GM23248 (cell line): ENCODE data around the gene FLOT1. TPM values are rescaled to one million over a fixed set of nuclear protein-coding genes. Genes with fewer than 3 reads are reported as not detected.

ENCODE experiments used
- DNase-seq: peaks from one replicate; pipeline ENCODE4 v3.0.0-alpha.2; 2015
- H2AFZ ChIP-seq: fragments of 200-600 bp; sonication (generic); 2 replicates; pipeline ENCODE4 v1.6.1; 2016; ENCODE audit warnings: antibody characterized with exemption
- H3F3A ChIP-seq: fragments of 200-600 bp; sonication (generic); 2 replicates; pipeline ENCODE4 v1.6.1; 2016; ENCODE audit warnings: mild to moderate bottlenecking, antibody characterized with exemption, mixed run types; ENCODE audit not compliant: insufficient read depth
- H3K27ac ChIP-seq: fragments of 200-600 bp; sonication (generic); 2 replicates; pipeline ENCODE4 v1.5.1; 2016; ENCODE audit warnings: mild to moderate bottlenecking
- H3K27me3 ChIP-seq: fragments of 200-600 bp; sonication (generic); replicated peaks from 2 replicates; pipeline ENCODE4 v1.6.1; 2016; ENCODE audit warnings: mild to moderate bottlenecking; ENCODE audit not compliant: insufficient read depth
- H3K36me3 ChIP-seq: fragments of 200-600 bp; sonication (generic); 2 replicates; pipeline ENCODE4 v1.6.1; 2016; ENCODE audit warnings: low read depth, mild to moderate bottlenecking
- H3K4me1 ChIP-seq: fragments of 200-600 bp; sonication (generic); 2 replicates; pipeline ENCODE4 v1.6.1; 2016; ENCODE audit warnings: mild to moderate bottlenecking; ENCODE audit not compliant: insufficient read depth
- H3K4me2 ChIP-seq: fragments of 200-600 bp; sonication (generic); one replicate; pipeline ENCODE4 v1.6.1; 2016; ENCODE audit warnings: mild to moderate bottlenecking; ENCODE audit not compliant: unreplicated experiment
- H3K4me3 ChIP-seq: fragments of 200-600 bp; sonication (generic); 2 replicates; pipeline ENCODE4 v1.5.1; 2016; ENCODE audit warnings: mild to moderate bottlenecking
- H3K79me2 ChIP-seq: fragments of 200-600 bp; sonication (generic); 2 replicates; pipeline ENCODE4 v1.6.1; 2016; ENCODE audit warnings: mild to moderate bottlenecking; ENCODE audit not compliant: insufficient read depth
- H3K9ac ChIP-seq: fragments of 200-600 bp; sonication (generic); 2 replicates; pipeline ENCODE4 v1.6.1; 2016; ENCODE audit warnings: mild to moderate bottlenecking
- H3K9me2 ChIP-seq: fragments of 200-600 bp; sonication (generic); 2 replicates; pipeline ENCODE4 v1.6.1; 2016; ENCODE audit warnings: mixed run types, mild to moderate bottlenecking, moderate library complexity; ENCODE audit not compliant: insufficient read depth
- H3K9me3 ChIP-seq: fragments of 200-600 bp; sonication (generic); one replicate; pipeline ENCODE4 v1.6.1; 2017; ENCODE audit warnings: low read depth
- H4K20me1 ChIP-seq: fragments of 200-600 bp; sonication (generic); 2 replicates; pipeline ENCODE4 v1.6.0; 2016; ENCODE audit not compliant: insufficient read depth
- EZH2 ChIP-seq: fragments of 200-600 bp; sonication (generic); IDR thresholded peaks from 2 replicates; pipeline ENCODE4 v1.6.1; 2018; ENCODE audit warnings: antibody characterized with exemption, mild to moderate bottlenecking; ENCODE audit not compliant: insufficient read depth, poor library complexity, severe bottlenecking
- EZH2phosphoT487 ChIP-seq: fragments of 200-600 bp; sonication (generic); IDR thresholded peaks from 2 replicates; pipeline ENCODE4 v1.6.1; 2018; ENCODE audit warnings: antibody characterized with exemption, moderate library complexity, mild to moderate bottlenecking, low read depth; ENCODE audit not compliant: insufficient read depth
- WGBS, 2 experiments: methylation state at CpG; one replicate each; pipeline ENCODE4 v1.1.6; 2015 to 2017; ENCODE audit warnings: low lambda C conversion rate in 2 of 2, low coverage in 1 of 2; ENCODE audit errors: missing lambda C conversion rate in 2 of 2; 5-methylcytosine and 5-hydroxymethylcytosine counted together
- in situ Hi-C: fragments of 300-500 bp; cut with MboI; formaldehyde crosslinking; loops from 2 replicates; pipeline ENCODE4 v1.15.0; 2020
- polyA plus RNA-seq: library from polyadenylated mRNA; unstranded; fragments of >200 nt; fragmentation: Nextera tagmentation; extraction: Ambion mirVana; gene quantifications from 2 replicates; pipeline ENCODE4 v1.2.1, GENCODE V29; 2016
- total RNA-seq: library from RNA; depleted of rRNA; stranded (reverse); fragments of >200 nt; shearing (Covaris generic); gene quantifications from 2 replicates; pipeline ENCODE4 v1.2.3, GENCODE V29; 2014

The FLOT1 gene
- total and polyA plus RNA-seq, 2 experiments from 2014 or later: 165 to 171 TPM

DNA sequence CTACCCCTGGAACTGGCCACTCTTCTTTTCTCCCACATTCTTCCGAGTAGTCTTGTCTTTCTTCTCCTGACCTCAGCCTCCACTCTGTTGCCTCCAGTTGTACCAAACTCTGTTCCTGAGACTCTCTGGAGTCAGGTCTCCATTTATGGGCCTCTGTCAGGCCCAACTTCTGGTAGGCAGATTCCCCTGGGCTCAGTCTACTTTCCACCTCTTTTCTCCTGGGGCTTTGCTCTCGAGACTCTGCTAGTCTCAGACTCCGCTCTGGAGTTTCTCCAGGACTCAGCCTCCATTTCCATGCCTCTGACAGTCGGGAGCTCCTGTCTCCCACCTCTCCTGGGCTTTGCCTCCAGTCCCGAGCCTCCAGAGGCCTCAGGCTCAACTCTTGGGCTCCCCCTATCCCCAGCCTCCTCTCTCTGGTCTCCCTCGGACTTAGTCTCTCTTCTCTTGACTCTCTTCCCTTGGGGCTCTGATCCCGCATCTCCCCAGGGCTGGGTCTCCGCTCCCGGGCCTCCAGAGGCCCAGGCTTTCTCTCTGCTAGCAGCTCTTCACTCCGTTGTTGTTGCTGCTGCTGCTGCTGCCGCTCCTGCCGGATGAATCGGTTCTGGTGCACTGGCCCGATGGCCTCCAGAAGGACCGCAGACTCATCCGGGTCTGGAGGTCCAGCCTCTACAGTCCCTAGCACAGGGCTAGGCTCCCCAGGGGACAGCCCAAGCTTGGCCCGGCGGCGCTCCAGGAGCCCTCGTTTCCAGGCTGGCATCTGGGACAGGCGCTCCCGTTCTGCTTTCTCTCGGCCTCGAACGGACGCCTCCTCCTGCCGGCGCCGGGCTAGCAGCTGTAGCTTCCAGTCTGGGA is 57.1 kb downstream of the FLOT1 start:
- in situ Hi-C loops: no loop called here
- TF ChIP-seq EZH2phosphoT487 (no peak), EZH2 (no peak)
- Histone ChIP-seq H3K9me3 (no peaks in the 10 kb centered on the region), H3K36me3 (peaks cover 10% of the 10 kb centered on the region), H3K4me3 (peak overlapping the region; percentile 100), H3K9ac (peak overlapping the region; percentile 100), H3K79me2 (peaks cover 92% of the 10 kb centered on the region), H3K4me1 (peaks cover 33% of the 10 kb centered on the region), H2AFZ (no peak overlapping the region), H3K9me2 (no peaks in the 10 kb centered on the region), H3F3A (peaks cover 58% of the 10 kb centered on the region), H4K20me1 (no peaks in the 10 kb centered on the region), H3K27ac (peak overlapping the region; percentile 100), H3K27me3 (no peaks in the 10 kb centered on the region), H3K4me2 (peak overlapping the region; percentile 100)
- DNase-seq: peak; percentile 60
- WGBS, 2 experiments: 4 to 5% methylated on average over 29 of the region's 29 CpGs

GRCh38 chr6:30684386-30685156 is 57.9 kb downstream of the FLOT1 start:
- H3K4me1 ChIP-seq: peaks cover 33% of the 10 kb centered on the region

DNA sequence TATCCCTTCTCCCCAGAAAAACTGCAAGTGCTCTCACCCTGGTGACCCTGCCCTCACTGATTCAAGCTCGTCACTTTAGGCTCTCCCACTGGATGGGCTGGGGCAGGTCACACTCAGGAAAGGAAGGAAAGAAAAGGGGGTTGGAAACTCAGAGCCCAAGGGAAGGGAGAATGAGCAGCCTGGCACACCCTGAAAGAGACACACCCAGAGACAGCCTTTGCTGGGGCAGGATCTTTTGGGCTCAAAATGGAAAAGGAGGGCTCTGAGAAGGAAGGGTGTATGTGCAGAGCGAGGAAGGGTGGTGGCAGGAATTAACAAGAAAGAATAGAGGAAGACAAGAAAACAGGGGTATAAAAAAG is 58.5 kb downstream of the FLOT1 start:
- peaks cover 50% of the 10 kb centered on the region for H3F3A ChIP-seq
- H3K4me3 ChIP-seq: peak overlapping the region; percentile 100
- DNase-seq: peak; percentile 42
- H3K9me2 ChIP-seq: no peaks in the 10 kb centered on the region
- peaks cover 10% of the 10 kb centered on the region for H3K36me3 ChIP-seq
- H3K9me3 ChIP-seq: no peaks in the 10 kb centered on the region
- peaks cover 31% of the 10 kb centered on the region for H3K4me1 ChIP-seq
- in situ Hi-C loops: no loop called here
- TF ChIP-seq EZH2phosphoT487 (no peak), EZH2 (no peak)
- WGBS, 2 experiments: 0% methylated on average over 2 of the region's 2 CpGs
- no peak overlapping the region for H2AFZ ChIP-seq
- H3K79me2 ChIP-seq: peaks cover 94% of the 10 kb centered on the region
- peak overlapping the region; percentile 100 for H3K4me2 ChIP-seq
- H3K27me3 ChIP-seq: no peaks in the 10 kb centered on the region
- H4K20me1 ChIP-seq: no peaks in the 10 kb centered on the region
- peak overlapping the region; percentile 100 for H3K27ac ChIP-seq
- H3K9ac ChIP-seq: peak overlapping the region; percentile 100

More at GRCh38 chr6:30684386-30685156, 57.9 kb downstream of the FLOT1 start:
- H3K79me2 ChIP-seq: peaks cover 94% of the 10 kb centered on the region
- in situ Hi-C loops: no loop called here
- peak overlapping the region; percentile 100 for H3K27ac ChIP-seq
- no peaks in the 10 kb centered on the region for H4K20me1 ChIP-seq
- no peaks in the 10 kb centered on the region for H3K9me3 ChIP-seq
- H3K9ac ChIP-seq: peak overlapping the region; percentile 100
- TF ChIP-seq EZH2phosphoT487: no peak
- TF ChIP-seq EZH2: no peak
- peaks cover 53% of the 10 kb centered on the region for H3F3A ChIP-seq
- DNase-seq: peak; percentile 59
- H2AFZ ChIP-seq: no peak overlapping the region
- H3K36me3 ChIP-seq: peaks cover 10% of the 10 kb centered on the region
- 11 to 13% methylated on average over 16 to 19 of the region's 21 CpGs for WGBS, 2 experiments
- H3K27me3 ChIP-seq: no peaks in the 10 kb centered on the region
- H3K9me2 ChIP-seq: no peaks in the 10 kb centered on the region
- H3K4me3 ChIP-seq: peak overlapping the region; percentile 100
- peak overlapping the region; percentile 100 for H3K4me2 ChIP-seq

DNA sequence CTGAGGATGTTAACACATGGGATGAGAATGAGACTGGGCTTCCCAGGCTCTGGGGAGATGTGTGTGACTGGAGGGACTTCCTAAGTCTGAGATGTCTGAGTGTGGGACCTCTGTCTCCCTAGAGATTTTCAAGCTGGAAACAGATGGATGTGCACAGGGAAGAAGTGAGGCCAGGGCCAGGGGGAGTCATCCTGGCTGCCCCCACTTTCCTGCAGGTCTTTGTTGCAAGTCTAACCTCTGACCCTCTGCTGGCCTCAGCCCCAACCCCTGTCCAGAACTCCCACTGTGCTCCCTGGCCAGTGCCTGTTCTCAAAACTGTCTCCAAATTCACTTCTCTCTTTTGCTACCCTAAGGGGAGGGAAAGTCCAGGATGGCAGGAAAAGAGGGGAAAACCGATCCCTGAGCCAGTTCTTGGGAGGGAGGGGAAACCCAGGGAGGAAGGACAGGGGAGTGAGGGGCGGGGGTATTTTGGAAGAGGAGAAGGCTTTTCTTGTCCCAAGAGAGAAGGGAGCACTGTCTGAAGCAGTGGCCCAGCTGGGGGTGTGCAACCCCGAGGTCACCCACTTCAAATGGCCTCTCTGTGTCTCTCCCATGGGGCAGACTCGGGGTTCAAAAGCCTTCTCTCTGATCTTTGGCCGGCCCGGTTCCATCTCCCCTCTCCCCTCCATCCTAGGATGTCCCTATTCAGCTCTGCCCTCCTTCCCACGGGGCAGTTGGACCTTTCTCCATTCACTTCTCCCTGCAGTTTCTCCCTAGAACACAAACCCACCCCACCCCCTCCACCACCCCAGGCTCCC is 59.1 kb downstream of the FLOT1 start:
- peak overlapping the region; percentile 100 for H3K4me2 ChIP-seq
- H4K20me1 ChIP-seq: no peaks in the 10 kb centered on the region
- in situ Hi-C loops: no loop called here
- peaks cover 15% of the 10 kb centered on the region for H3K36me3 ChIP-seq
- no peaks in the 10 kb centered on the region for H3K9me3 ChIP-seq
- peaks cover 52% of the 10 kb centered on the region for H3F3A ChIP-seq
- H3K9me2 ChIP-seq: no peaks in the 10 kb centered on the region
- H3K4me3 ChIP-seq: peak overlapping the region; percentile 100
- H3K27ac ChIP-seq: peak overlapping the region; percentile 100
- DNase-seq: no peak
- 9 to 16% methylated on average over 3 to 7 of the region's 7 CpGs for WGBS, 2 experiments
- H3K4me1 ChIP-seq: peaks cover 25% of the 10 kb centered on the region
- H3K27me3 ChIP-seq: no peaks in the 10 kb centered on the region
- H2AFZ ChIP-seq: no peak overlapping the region
- H3K9ac ChIP-seq: peak overlapping the region; percentile 100
- TF ChIP-seq EZH2phosphoT487 (no peak), EZH2 (no peak)
- H3K79me2 ChIP-seq: peaks cover 94% of the 10 kb centered on the region
